Measurements from ENCODE around the gene ANKRD55. TPM values are rescaled to one million over a fixed set of nuclear protein-coding genes. Genes with fewer than 3 reads are reported as not detected.
"Not testable (repeated sequence)": the region's sequence is repeated elsewhere in the genome, so short reads cannot be mapped to it uniquely, and the experiment has no call there.

The ANKRD55 gene
- total RNA-seq, 1 donor from 2014 or later = not detected

DNA sequence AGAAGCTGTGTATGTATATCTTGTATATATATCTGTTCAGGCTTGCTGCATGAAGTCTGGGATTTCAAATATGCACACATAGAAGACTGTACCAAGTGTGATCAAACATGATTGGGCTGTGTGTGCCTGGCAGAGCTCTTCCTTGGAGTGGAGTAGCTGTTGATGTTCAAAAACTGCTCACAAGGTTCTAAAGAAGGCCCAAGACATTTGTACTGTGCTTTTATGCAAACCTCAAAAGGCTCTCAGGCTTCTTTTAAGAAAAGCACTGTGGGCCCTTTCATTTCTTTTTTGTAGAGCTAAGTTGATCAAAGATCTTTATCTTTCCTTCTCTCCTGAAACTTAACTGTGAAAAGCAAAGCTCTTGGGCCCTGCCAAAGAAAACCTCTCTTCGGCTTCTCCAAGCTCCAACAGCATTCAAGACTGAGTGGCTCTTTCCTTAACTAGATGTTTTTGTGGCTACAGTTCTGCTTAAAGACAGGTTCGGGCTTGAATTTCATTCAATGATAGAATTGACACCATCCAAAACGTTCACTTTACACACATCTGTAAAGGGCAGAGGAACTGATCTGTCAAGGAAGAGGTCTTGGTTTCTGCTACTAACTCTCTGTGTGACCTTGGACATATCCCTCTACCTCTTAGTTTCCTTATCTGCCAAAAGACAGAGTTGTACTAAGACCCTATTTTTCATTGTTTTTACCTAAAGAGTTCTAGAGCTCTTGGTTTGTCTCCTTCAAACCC is 132.5 kb downstream of the ANKRD55 start:
- intact Hi-C loops (cut with DNase I) = no loop called here
- DNase-seq (ENCODE audit: missing footprints) = no peak
- ATAC-seq = no peak

DNA sequence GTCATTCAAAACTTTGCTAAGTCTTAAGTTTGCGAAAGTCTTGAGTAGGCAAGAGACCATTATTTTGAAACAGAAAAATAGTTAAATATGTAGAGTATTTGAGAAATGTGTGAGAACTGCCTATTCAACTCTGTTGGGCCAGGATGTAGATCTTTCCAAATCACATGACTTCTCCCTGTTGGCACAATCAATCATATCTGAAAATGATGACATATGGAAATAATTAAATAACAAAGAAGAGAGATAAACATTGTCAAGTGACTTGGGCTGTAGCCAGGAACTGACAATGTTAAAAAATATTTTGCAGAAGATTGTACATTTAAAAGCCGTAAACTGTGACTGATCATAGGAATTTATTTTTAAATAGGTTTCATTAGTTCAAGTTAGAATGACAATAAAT is 133.8 kb downstream of the ANKRD55 start:
- DNase-seq (ENCODE audit: missing footprints) = no peak
- ATAC-seq = no peak
- intact Hi-C loops (cut with DNase I) = no loop called here

DNA sequence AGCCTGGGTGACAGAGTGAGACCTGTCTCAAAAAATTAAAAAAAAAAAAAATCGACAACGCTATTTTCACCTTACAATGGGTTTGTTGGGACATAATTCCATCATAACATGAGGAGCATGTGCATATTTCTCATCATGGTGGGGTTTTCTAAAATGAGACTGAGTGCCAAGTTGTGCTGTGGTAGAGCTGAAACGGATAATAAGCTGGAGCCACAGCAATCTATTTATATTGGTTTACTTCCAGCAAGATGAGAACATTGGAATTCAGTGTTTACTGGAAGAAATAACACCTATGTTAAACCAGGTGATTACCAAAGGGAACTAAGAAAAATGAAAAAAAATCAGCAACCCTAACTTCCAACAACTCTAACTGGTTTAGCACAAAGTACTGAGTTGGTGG is 136.1 kb downstream of the ANKRD55 start:
- intact Hi-C loops (cut with DNase I) = no loop called here
- ATAC-seq (no peak), DNase-seq (ENCODE audit: missing footprints) (no peak)

DNA sequence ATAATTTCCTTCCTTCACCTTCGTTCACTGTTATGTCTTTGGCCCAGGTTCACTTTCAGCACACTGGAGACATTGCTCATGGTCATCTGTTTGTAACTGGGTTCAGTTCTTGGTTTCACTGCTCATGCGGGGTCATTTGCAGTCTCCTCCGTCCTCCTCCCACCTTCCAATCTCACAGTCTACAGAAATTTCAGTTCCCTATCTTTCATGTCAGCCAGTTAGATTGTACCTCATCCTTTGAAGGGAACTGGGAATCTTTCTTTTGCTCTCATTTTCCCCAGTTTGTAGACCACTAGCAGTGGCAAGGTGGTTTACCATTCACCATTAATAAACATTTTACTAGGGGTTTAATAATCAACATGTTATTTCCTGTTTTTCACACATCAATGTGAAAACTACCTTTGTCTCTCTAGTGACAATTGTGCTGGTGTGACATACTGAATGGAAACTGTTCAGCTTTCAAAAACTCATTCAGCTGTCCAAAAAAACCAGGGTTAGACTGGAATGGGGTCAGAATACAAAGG is 137.5 kb downstream of the ANKRD55 start:
- intact Hi-C loops (cut with DNase I) = no loop called here
- DNase-seq (ENCODE audit: missing footprints) (no peak), ATAC-seq (no peak)

DNA sequence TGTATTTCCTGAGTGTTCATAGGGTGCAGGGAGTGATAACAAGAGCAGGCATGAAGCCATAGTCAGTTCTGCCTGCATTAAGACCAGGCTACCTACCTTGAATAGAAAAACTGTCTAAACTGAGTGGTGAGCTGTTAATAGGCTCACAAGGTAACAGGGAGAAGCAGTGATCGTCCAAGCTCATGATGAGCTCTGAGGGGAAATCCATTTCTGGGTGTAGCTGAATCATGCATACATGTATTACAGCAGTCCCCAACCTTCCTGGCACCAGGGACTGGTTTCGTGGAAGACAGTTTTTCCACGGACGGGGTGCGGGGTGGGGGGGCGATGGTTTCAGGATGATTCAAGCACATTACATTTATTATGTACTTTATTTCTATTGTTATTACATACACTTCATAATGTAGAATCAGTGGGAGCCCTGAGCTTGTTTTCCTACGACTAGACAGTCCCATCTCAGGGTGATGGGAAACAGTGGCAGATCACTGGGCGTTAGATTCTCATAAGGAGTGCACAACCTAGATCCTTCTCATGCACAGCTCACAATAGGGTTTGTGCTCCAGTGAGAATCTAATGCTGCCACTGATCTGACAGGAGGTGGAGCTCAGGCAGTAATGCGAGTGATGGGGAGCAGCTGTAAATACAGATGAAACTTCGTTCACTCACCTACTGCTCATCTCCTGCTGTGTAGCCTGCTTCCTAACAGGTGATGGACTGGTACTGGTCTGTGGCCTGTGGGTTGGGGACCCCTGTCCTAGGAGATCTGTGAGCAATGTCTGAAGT is 138.4 kb downstream of the ANKRD55 start:
- intact Hi-C loops (cut with DNase I) = no loop called here
- DNase-seq (ENCODE audit: missing footprints) (no peak), ATAC-seq (no peak)

DNA sequence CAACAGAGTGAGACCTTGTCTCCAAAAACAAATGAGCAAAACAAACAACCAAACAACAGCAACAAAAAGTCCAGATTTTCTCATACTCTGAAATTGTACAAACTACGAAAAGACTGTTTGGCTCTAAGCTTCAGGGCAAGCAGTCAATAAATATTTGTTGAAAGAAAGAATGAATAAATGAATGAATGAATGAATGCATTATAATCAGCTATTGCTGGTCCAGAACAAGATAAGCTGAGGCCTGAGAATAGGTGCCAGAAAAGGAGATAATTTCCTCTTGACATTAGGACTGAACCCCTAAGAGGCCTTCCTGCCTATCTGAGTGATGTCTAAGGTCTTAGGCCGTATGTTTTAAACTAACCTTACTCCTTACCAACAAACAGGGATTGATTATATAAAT is 139.2 kb downstream of the ANKRD55 start:
- ATAC-seq (no peak), DNase-seq (ENCODE audit: missing footprints) (no peak)
- intact Hi-C loops (cut with DNase I) = no loop called here

DNA sequence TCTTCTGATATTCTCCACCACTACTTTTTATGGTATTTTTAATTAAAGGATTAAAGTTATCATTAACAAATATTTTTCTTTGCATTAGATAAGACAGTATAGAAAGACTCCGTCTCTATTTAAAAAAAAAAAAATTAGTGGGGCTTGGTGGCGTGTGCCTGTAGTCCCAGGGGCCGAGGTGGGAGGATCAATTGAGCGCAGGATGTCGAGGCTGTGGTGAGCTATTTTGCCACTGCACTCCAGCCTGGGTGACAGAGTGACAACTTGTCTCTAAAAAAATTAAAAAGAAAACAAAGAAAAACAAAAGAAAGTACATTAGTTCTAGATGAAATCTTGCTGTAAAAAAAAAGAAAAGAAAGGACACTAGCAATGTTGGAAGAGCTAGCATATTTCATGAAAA is 141.0 kb downstream of the ANKRD55 start:
- intact Hi-C loops (cut with DNase I) = no loop called here
- no peak for DNase-seq (ENCODE audit: missing footprints)
- ATAC-seq = no peak

DNA sequence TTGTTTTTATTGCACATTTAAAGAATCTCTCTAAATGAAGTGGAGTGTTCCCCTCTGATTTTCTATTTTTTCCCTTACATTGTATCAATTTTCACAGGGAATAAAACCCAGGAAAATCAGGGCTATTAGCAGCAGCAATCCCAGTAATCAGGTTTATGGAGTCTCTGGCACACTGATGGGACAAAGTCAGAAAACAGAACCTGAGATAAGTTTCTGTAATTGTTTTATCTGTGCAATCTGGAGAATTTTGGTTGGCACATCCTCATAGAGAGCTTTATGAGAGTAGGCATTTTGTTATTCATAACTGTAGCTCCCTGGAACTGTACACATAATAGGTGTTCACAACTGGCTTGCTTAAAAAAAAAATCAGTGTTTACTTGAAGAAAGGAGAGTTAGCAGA is 141.5 kb downstream of the ANKRD55 start:
- ATAC-seq = no peak

DNA sequence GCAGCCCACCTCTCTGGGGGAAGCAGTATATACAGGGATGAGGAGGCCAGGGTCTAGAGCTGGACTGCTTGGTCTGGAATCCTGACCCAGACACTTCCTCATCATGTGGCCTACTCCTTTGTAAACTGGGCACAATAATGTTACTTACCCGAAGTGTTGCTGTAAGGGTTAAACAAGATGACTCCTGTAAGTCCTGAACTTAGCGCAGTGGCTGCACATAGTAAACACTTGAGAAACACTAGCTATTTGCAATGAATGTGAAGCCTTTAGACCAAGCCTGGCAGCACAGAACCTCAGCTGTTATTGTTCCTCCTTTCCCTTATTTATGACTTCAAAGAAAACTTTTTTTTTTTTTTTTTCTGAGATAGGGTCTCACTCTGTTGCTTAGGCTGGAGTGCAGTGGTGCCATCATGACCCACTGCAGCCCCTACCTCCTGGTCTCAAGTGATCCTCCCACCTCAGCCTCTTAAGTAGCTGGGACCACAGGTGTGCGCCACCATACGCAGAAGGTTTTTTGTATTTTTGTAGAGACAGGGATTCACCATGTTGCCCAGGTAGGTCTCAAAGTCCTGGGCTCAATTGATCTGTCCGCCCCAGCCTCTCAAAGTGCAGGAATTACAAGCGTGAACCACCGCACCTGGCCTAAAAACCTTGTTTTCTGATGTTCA is 142.2 kb downstream of the ANKRD55 start:
- ATAC-seq (no peak), DNase-seq (ENCODE audit: missing footprints) (no peak)
- intact Hi-C loops (cut with DNase I) = no loop called here

More for the DNA sequence above, 141.5 kb downstream of the ANKRD55 start:
- intact Hi-C loops (cut with DNase I) = no loop called here
- no peak for DNase-seq (ENCODE audit: missing footprints)

DNA sequence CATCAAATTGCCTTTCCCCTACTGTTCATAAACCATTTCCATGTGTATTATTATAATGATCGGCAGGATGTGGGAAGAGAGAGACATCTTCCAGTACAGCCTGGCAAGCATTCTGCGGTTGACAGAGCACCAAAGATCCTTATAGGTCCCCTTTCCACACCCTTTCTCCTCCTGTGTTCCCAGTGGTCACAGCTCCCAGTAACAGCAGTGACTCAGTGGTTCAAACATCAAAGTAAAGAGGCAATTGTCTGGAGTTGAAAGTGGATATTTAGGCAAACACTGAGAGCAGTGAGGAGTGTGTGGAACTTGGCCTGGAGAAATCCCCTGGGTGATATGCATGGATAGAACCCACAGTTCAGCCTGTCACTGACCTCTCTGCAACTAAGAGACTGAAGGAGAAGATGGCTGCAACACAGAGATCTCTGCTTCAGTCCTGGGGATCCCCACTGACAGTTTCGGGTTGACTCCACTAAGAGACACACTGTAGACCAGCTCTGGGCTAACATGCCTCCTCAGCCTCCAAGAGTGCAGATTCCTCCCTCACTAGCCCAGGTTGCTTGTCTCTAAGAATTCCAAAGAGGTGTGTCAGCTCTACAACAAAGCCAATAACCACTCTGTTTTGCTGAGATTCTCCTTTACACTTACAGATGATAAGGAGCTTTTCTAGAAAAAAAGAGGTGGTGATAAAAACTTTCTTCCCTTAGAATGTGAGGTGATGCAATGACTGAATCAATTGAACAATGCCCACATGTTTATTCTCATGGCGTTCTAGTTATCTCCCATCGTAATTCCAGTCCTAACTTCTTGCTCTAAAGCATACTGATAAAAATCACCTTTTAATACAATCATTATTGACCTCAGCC is 143.9 kb downstream of the ANKRD55 start:
- ATAC-seq = peak; percentile 37
- intact Hi-C loops (cut with DNase I) = no loop called here
- no peak for DNase-seq (ENCODE audit: missing footprints)

DNA sequence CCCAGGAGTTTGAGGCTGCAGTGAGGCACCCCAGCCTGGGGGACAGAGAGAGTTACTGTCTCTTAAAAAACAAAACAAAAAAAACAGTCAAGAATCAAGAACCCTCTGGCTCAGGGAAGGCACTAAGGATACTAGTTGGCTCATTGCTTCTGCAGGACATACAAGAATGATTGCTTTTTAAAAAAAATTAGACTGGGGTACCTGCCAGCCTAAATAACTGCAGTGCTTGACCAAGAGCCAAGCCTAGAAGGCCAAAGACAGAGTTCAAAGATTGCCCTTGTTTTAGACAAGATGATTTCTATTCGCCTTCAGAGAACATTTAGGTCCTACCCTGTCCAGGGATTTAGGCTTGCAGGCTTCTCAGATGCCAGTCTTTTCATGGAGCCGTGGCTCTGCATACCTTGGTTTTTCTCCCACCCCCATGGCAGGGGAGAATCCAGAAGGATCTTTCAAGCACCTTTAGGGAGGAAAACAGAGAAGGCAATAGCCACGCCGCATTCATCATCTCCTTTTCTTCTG is 144.6 kb downstream of the ANKRD55 start:
- intact Hi-C loops (cut with DNase I) = no loop called here
- DNase-seq (ENCODE audit: missing footprints) = no peak
- ATAC-seq = no peak

DNA sequence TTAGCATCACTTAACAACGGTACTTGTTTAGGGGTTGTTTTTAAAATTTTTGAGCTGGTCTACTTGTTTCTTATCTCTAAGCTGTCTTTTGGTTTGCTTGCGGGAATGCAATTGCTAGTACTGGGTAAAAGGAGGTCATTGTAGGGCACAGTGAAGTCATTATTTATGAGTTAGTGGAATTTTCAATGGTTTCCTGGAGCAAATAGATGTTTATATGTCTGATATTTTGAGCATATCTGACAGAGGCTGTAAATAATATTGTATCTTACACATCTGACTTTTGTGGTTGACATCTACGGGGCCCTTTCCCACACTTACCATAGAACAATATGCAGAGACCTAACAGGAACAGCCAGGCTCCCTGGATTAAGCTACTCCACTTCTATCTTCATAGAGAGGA is 147.9 kb downstream of the ANKRD55 start:
- no peak for DNase-seq (ENCODE audit: missing footprints)
- intact Hi-C loops (cut with DNase I) = no loop called here
- ATAC-seq = peak; percentile 37

DNA sequence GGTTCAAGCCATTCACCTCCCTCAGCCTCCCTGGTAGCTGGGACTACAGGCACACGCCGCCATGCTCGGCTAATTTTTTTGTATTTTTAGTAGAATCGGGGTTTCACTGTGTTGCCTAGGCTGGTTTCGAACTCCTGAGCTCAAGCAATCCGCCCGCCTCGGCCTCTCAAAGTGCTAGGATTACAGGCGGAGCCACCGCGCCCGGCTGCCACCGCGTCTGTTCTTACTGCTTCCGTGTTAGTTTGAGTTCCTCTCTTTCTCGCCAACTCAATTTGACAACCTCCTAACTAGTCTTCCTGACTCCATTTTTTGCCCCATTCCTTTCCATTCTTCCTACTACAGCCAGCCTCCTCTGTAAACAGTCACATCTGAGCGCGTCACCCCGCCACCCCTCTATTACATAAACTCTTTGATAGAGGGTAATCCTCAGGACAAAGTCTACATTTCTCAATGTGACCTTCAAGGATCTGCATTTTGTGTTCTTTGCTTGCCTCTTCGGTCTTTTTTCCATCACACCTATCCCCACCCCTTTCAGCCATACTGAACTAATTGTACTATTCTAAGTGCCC is 149.8 kb downstream of the ANKRD55 start:
- DNase-seq (ENCODE audit: missing footprints) = no peak
- no peak for ATAC-seq
- intact Hi-C loops (cut with DNase I) = no loop called here

DNA sequence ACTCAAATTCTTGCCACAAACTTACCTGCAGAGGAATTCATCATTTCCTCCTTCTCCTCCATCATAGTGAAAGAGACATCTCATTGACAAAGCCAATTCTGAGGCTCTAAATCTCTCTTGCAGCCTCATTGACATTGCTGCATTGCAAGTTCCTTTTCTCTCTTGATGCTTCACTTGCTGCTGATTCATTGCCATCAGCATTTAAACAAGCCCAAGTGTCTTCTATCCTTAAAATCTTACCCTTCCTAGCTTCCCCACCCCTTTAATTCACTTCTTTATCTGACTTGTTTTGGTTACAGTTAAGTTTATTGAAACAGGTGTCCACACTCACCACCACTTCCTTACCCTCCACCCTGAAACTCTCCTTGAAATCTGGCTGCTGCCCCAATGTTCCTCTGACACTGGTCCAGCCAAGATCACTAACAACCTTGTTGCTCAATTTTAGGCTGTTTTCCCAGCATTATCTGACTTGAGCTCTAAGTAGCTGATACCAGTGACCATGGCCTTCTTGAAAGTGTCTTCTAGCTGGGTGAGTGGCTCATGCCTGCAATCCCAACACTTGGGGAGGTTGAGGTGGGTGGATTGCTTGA is 152.0 kb downstream of the ANKRD55 start:
- DNase-seq (ENCODE audit: missing footprints); intact Hi-C loops (cut with DNase I): not testable (repeated sequence)
- ATAC-seq = peak; percentile 56

DNA sequence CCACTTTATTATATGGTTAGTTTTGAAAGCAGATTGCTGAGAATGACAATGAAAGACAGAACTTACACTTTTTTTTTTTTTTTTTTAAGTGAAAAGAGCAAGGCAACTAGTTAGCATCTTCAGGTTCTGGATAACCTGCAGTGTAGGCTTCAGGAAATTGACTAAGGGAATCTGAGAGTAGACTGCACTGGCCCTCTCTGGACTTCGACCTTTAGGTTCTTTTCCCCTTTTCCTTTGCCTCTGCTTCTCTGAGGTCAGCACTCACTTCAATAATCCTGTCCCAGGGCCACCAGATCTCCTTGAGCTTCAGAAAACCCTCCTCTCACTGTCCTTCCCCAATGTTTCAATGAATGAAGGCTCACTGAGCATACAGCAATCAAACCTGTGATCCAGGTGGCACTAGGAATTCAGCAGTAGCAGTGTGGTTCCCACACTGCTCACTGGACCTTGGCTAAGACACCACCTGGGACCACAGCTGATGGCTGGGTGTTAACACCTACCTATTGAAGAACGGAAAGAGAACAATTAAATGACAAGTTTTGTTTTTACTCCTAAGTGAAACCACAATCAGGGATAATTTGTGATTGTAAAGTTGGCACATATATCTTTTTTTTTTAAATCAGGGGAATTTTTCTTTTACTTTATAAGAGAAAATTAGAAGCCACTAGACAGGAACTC is 152.6 kb downstream of the ANKRD55 start:
- ATAC-seq = no peak
- intact Hi-C loops (cut with DNase I) = no loop called here
- no peak for DNase-seq (ENCODE audit: missing footprints)

DNA sequence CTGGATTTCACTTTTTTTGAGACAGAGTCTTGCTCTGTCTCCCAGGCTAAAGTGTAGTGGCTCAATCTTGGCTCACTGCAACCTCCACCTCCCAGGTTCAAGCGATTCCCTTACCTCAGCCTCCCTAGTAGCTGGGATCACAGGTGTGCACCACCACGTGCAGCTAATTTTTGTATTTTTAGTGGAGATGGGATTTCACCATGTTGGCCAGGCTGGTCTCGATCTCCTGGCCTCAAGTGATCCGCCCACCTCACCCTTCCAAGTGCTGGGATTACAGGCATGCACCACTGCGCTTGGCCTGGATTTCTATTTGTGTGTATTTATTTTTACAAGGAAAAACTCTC is 154.0 kb downstream of the ANKRD55 start:
- ATAC-seq; intact Hi-C loops (cut with DNase I); DNase-seq (ENCODE audit: missing footprints): not testable (repeated sequence)

Data from Right ventricle myocardium inferior (tissue), 1 donor.